HL-60 (cell line): Measurements from ENCODE around the gene MAN1A2.
"Not testable (repeated sequence)": the region's sequence is repeated elsewhere in the genome, so short reads cannot be mapped to it uniquely, and the experiment has no call there.

ENCODE experiments used
- DNase-seq, 2 experiments: peaks; one replicate each; pipeline ENCODE4 v3.0.0-alpha.2; 2010 to 2020; ENCODE audit warnings: low read depth in 1 of 2, low spot score in 1 of 2
- H3K27ac ChIP-seq: fragments of 250-450 bp; sonication (Bioruptor Pico); replicated peaks from 2 replicates; pipeline ENCODE4 v1.5.1; 2020; ENCODE audit warnings: mild to moderate bottlenecking, moderate library complexity
- H3K27me3 ChIP-seq: fragments of 250-450 bp; sonication (Bioruptor Pico); 2 replicates; pipeline ENCODE4 v1.5.1; 2021; ENCODE audit warnings: mild to moderate bottlenecking, moderate library complexity; ENCODE audit not compliant: insufficient read depth, poor library complexity, severe bottlenecking
- H3K4me3 ChIP-seq: replicated peaks from 2 replicates; pipeline ENCODE4 v1.5.1; 2011; ENCODE audit warnings: mild to moderate bottlenecking, control low read depth, low read length; ENCODE audit not compliant: insufficient read depth
- GABPA ChIP-seq: IDR thresholded peaks from 2 replicates; pipeline ENCODE4 v1.6.1; 2012; ENCODE audit warnings: low read depth
- POLR2AphosphoS5 ChIP-seq: IDR thresholded peaks from 2 replicates; pipeline ENCODE4 v1.6.1; 2012; ENCODE audit warnings: low read depth
- REST ChIP-seq: IDR thresholded peaks from 2 replicates; pipeline ENCODE4 v1.6.1; 2012; ENCODE audit warnings: low read depth; ENCODE audit not compliant: insufficient replicate concordance
- SPI1 ChIP-seq: IDR thresholded peaks from 2 replicates; pipeline ENCODE4 v1.6.1; 2012; ENCODE audit warnings: low read depth, mild to moderate bottlenecking, borderline replicate concordance
- TF ChIP-seq, protein P1 (sequence below): IDR thresholded peaks from one replicate; pipeline ENCODE4 v1.5.1; 2011; ENCODE audit warnings: low read length, control low read depth, inconsistent platforms; ENCODE audit not compliant: insufficient read depth

Gene MAN1A2

DNA sequence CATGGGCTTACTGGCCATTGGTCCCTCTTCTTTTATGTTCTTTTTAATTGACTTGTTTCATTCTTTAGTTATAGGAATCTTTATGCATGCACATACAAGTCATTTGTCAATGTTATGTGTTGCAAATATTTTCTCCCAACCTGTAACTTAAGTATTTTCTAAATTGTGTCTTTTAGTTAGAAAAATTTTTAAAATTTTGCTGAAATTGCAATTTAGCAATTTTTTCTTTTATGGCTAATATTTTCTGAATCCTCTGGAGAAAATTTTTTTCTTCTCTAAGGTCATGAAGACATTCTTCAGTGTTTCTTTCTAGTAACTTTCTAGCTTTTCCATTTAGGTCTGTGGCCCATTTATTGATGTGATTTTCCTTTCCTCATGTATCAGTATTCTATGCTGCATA is 189.7 kb downstream of the MAN1A2 start:
- H3K27ac ChIP-seq = no peak overlapping the region
- TF ChIP-seq POLR2AphosphoS5 = no peak
- TF ChIP-seq SPI1 = no peak
- TF ChIP-seq GABPA = no peak
- no peak for TF ChIP-seq REST
- DNase-seq = no peak
- H3K4me3 ChIP-seq = no peak overlapping the region
- H3K27me3 ChIP-seq = no peaks in the 10 kb centered on the region

DNA sequence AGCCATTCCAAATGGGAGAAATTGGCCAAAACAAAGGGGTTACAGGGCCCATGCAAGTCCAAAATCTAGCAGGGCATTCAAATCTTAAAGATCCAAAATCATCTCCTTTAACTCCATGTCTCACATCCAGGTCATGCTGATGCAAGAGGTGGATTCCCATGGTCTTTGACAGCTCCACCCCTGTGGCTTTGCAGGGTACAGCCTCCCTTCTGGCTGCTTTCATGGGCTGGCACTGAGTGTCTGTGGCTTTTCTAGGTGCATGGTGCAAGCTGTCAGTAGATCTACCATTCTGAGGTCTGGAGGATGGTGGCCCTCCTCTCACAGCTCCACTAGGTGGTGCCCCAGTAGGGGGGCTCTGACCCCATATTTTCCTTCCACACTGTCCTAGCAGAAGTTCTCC is 191.2 kb downstream of the MAN1A2 start:
- H3K27me3 ChIP-seq, H3K27ac ChIP-seq, DNase-seq, H3K4me3 ChIP-seq: not testable (repeated sequence)

DNA sequence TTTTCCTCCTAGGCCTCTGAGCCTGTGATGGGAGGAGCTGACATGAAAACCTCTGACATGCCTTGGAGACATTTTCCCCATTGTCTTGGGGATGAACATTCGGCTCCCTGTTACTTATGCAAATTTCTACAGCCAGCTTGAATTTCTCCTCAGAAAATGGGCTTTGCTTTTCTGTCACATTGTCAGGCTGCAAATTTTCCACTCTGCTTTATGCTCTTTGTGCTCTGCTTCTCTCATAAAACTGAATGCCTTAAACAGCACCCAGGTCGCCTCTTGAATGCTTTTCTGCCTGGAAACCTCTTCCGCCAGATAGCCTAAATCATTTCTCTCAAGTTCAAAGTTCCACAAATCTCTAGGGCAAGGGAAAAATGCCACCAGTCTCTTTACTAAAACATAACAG is 191.9 kb downstream of the MAN1A2 start:
- DNase-seq = no peak
- Histone ChIP-seq H3K27me3 (no peaks in the 10 kb centered on the region), H3K27ac (no peak overlapping the region), H3K4me3 (no peak overlapping the region)
- TF ChIP-seq REST (no peak), GABPA (no peak), SPI1 (no peak), POLR2AphosphoS5 (no peak)
- TF ChIP-seq, protein P1, sequence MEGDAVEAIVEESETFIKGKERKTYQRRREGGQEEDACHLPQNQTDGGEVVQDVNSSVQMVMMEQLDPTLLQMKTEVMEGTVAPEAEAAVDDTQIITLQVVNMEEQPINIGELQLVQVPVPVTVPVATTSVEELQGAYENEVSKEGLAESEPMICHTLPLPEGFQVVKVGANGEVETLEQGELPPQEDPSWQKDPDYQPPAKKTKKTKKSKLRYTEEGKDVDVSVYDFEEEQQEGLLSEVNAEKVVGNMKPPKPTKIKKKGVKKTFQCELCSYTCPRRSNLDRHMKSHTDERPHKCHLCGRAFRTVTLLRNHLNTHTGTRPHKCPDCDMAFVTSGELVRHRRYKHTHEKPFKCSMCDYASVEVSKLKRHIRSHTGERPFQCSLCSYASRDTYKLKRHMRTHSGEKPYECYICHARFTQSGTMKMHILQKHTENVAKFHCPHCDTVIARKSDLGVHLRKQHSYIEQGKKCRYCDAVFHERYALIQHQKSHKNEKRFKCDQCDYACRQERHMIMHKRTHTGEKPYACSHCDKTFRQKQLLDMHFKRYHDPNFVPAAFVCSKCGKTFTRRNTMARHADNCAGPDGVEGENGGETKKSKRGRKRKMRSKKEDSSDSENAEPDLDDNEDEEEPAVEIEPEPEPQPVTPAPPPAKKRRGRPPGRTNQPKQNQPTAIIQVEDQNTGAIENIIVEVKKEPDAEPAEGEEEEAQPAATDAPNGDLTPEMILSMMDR = no peak

GRCh38 chr1:117559985-117560384 is 192.7 kb downstream of the MAN1A2 start:
- TF ChIP-seq POLR2AphosphoS5 (no peak), SPI1 (no peak), GABPA (no peak), REST (no peak)
- TF ChIP-seq, protein P1 = no peak
- DNase-seq = no peak
- Histone ChIP-seq H3K4me3 (no peak overlapping the region), H3K27ac (no peak overlapping the region), H3K27me3 (no peaks in the 10 kb centered on the region)
